Stimulated activated effector memory CD8-positive, alpha-beta T cell treated with anti-CD3 and anti-CD28 coated beads, Interleukin-12 subunit alpha, Interleukin-12 subunit beta, amount 100 ng/mL, for 72 hours (primary cell): ENCODE results near the gene SPATA3.

Experiments used
- ATAC-seq: fragments of 150-1000 bp; cut with Tn5 transposase; 2 replicates; pipeline ENCODE4 v1.10.0; 2021
- DNase-seq, 2 donors: peaks; one replicate each; pipeline ENCODE4 v3.0.0; 2021 to 2022; ENCODE audit warnings: low spot score in 2 of 2
- H3K27ac Mint-ChIP-seq: one replicate; pipeline ENCODE4 v1.8.0; 2022; ENCODE audit warnings: mild to moderate bottlenecking, mixed read lengths
- H3K36me3 Mint-ChIP-seq: one replicate; pipeline ENCODE4 v1.8.0; 2022; ENCODE audit warnings: mild to moderate bottlenecking, mixed read lengths
- H3K4me1 Mint-ChIP-seq: one replicate; pipeline ENCODE4 v1.8.0; 2022; ENCODE audit warnings: mixed read lengths
- H3K4me3 Mint-ChIP-seq: one replicate; pipeline ENCODE4 v1.8.0; 2022; ENCODE audit warnings: mild to moderate bottlenecking, mixed read lengths
- H3K9me3 Mint-ChIP-seq: one replicate; pipeline ENCODE4 v1.8.0; 2022; ENCODE audit warnings: mixed read lengths

SPATA3 gene

GRCh38 chr2:230995821-230996220 is at the start of gene SPATA3:
SPATA3 (plus strand) TSS chr2:230996121; CDS start chr2:230996234, 113 bp downstream.
- Mint-ChIP-seq H3K36me3 (no peaks in the 10 kb centered on the region), H3K4me1 (no peaks in the 10 kb centered on the region), H3K27ac (no peak within 1 kb of the TSS), H3K9me3 (no peaks in the 10 kb centered on the region), H3K4me3 (no peak within 1 kb of the TSS)
- no peak for DNase-seq
- ATAC-seq, result no peak

- ATAC-seq (peak; percentile 41), DNase-seq (no peak)
- no peaks in the 10 kb centered on the region for H3K9me3 Mint-ChIP-seq
- H3K27ac Mint-ChIP-seq, result peak overlapping the region; percentile 9
- H3K36me3 Mint-ChIP-seq, result peaks cover 51% of the 10 kb centered on the region
- H3K4me3 Mint-ChIP-seq, result peak overlapping the region; percentile 66
- peaks cover 71% of the 10 kb centered on the region for H3K4me1 Mint-ChIP-seq
Observed at GRCh38 chr2:230946429-230947234, 49.3 kb upstream of the SPATA3 start.

- Mint-ChIP-seq H3K36me3 (peaks cover 54% of the 10 kb centered on the region), H3K9me3 (no peaks in the 10 kb centered on the region), H3K4me1 (peaks cover 65% of the 10 kb centered on the region), H3K27ac (no peak overlapping the region), H3K4me3 (peak overlapping the region; percentile 66)
- ATAC-seq, result no peak
- no peak for DNase-seq
Observed at GRCh38 chr2:230947235-230947576, 48.7 kb upstream of the SPATA3 start.

GRCh38 chr2:230947908-230948365 is 48.0 kb upstream of the SPATA3 start:
- Mint-ChIP-seq H3K4me3 (peak overlapping the region; percentile 66), H3K9me3 (no peaks in the 10 kb centered on the region), H3K36me3 (peaks cover 54% of the 10 kb centered on the region), H3K27ac (no peak overlapping the region), H3K4me1 (peaks cover 62% of the 10 kb centered on the region)
- no peak for DNase-seq
- ATAC-seq, result peak; percentile 3

- peak overlapping the region; percentile 31 for H3K4me3 Mint-ChIP-seq
- H3K9me3 Mint-ChIP-seq, result no peaks in the 10 kb centered on the region
- H3K27ac Mint-ChIP-seq, result peak overlapping the region; percentile 1
- peaks cover 35% of the 10 kb centered on the region for H3K36me3 Mint-ChIP-seq
- ATAC-seq, result peak; percentile 82
- no peak for DNase-seq
- H3K4me1 Mint-ChIP-seq, result peaks cover 55% of the 10 kb centered on the region
Observed at GRCh38 chr2:230949966-230950873, 45.7 kb upstream of the SPATA3 start.

GRCh38 chr2:230950874-230951339 is 45.0 kb upstream of the SPATA3 start:
- DNase-seq (no peak), ATAC-seq (no peak)
- peaks cover 33% of the 10 kb centered on the region for H3K36me3 Mint-ChIP-seq
- peak overlapping the region; percentile 1 for H3K27ac Mint-ChIP-seq
- peaks cover 60% of the 10 kb centered on the region for H3K4me1 Mint-ChIP-seq
- H3K9me3 Mint-ChIP-seq, result no peaks in the 10 kb centered on the region
- peak overlapping the region; percentile 31 for H3K4me3 Mint-ChIP-seq

- Mint-ChIP-seq H3K36me3 (peaks cover 34% of the 10 kb centered on the region), H3K4me3 (peak overlapping the region; percentile 31), H3K4me1 (peaks cover 60% of the 10 kb centered on the region), H3K27ac (no peak overlapping the region), H3K9me3 (no peaks in the 10 kb centered on the region)
- DNase-seq, result no peak
- no peak for ATAC-seq
Observed at GRCh38 chr2:230951396-230951795, 44.5 kb upstream of the SPATA3 start.

- Mint-ChIP-seq H3K9me3 (no peaks in the 10 kb centered on the region), H3K36me3 (peaks cover 39% of the 10 kb centered on the region), H3K4me3 (no peak overlapping the region), H3K27ac (no peak overlapping the region), H3K4me1 (peaks cover 61% of the 10 kb centered on the region)
- ATAC-seq (no peak), DNase-seq (no peak)
Observed at GRCh38 chr2:230952226-230952956, 43.5 kb upstream of the SPATA3 start.

- Mint-ChIP-seq H3K4me3 (no peak overlapping the region), H3K27ac (no peak overlapping the region), H3K4me1 (peaks cover 65% of the 10 kb centered on the region), H3K9me3 (no peaks in the 10 kb centered on the region), H3K36me3 (peaks cover 44% of the 10 kb centered on the region)
- ATAC-seq (peak; percentile 2), DNase-seq (no peak)
Observed at GRCh38 chr2:230953845-230954244, 42.1 kb upstream of the SPATA3 start.

- Mint-ChIP-seq H3K4me1 (peaks cover 66% of the 10 kb centered on the region), H3K4me3 (no peak overlapping the region), H3K36me3 (peaks cover 45% of the 10 kb centered on the region), H3K27ac (no peak overlapping the region), H3K9me3 (no peaks in the 10 kb centered on the region)
- no peak for DNase-seq
- ATAC-seq, result no peak
Observed at GRCh38 chr2:230954746-230955145, 41.2 kb upstream of the SPATA3 start.

GRCh38 chr2:230955163-230955737 is 40.7 kb upstream of the SPATA3 start:
- Mint-ChIP-seq H3K27ac (peak overlapping the region; percentile 1), H3K4me3 (no peak overlapping the region), H3K36me3 (peaks cover 42% of the 10 kb centered on the region), H3K9me3 (no peaks in the 10 kb centered on the region), H3K4me1 (peaks cover 61% of the 10 kb centered on the region)
- ATAC-seq (no peak), DNase-seq (no peak)

GRCh38 chr2:230956827-230957755 is 38.8 kb upstream of the SPATA3 start:
- peak in 1 of 2 donors; percentile 75 for DNase-seq
- H3K4me1 Mint-ChIP-seq, result peaks cover 48% of the 10 kb centered on the region
- peak overlapping the region; percentile 76 for H3K4me3 Mint-ChIP-seq
- peak; percentile 97 for ATAC-seq
- peaks cover 27% of the 10 kb centered on the region for H3K36me3 Mint-ChIP-seq
- H3K9me3 Mint-ChIP-seq, result no peaks in the 10 kb centered on the region
- H3K27ac Mint-ChIP-seq, result peak overlapping the region; percentile 81

- no peak for DNase-seq
- no peaks in the 10 kb centered on the region for H3K9me3 Mint-ChIP-seq
- H3K4me1 Mint-ChIP-seq, result peaks cover 46% of the 10 kb centered on the region
- ATAC-seq, result peak; percentile 46
- H3K36me3 Mint-ChIP-seq, result peaks cover 27% of the 10 kb centered on the region
- peak overlapping the region; percentile 76 for H3K4me3 Mint-ChIP-seq
- peak overlapping the region; percentile 81 for H3K27ac Mint-ChIP-seq
Observed at GRCh38 chr2:230957756-230958391, 38.0 kb upstream of the SPATA3 start.
